ENCODE results near the gene AHI1.
"Not testable (repeated sequence)": the region's sequence is repeated elsewhere in the genome, so short reads cannot be mapped to it uniquely, and the experiment has no call there.

The AHI1 gene

GRCh38 chr6:135270676-135271536 is 226.6 kb downstream of the AHI1 start:
- no peak for FAIRE-seq
- DNase-seq (ENCODE audit: insufficient read length, low spot score): no peak

- DNase-seq (ENCODE audit: insufficient read length, low spot score): no peak
- FAIRE-seq: no peak
Observed at GRCh38 chr6:135269481-135269891, 228.1 kb downstream of the AHI1 start.

- DNase-seq (ENCODE audit: insufficient read length, low spot score) (no peak), FAIRE-seq (no peak)
Observed at GRCh38 chr6:135268740-135269139, 228.8 kb downstream of the AHI1 start.

- FAIRE-seq: no peak
- no peak for DNase-seq (ENCODE audit: insufficient read length, low spot score)
Observed at GRCh38 chr6:135268263-135268662, 229.3 kb downstream of the AHI1 start.

GRCh38 chr6:135267085-135267484 is 230.5 kb downstream of the AHI1 start:
- DNase-seq (ENCODE audit: insufficient read length, low spot score) (no peak), FAIRE-seq (no peak)

- no peak for DNase-seq (ENCODE audit: insufficient read length, low spot score)
- no peak for FAIRE-seq
Observed at GRCh38 chr6:135266675-135267074, 230.9 kb downstream of the AHI1 start.

- no peak for DNase-seq (ENCODE audit: insufficient read length, low spot score)
- FAIRE-seq: no peak
Observed at GRCh38 chr6:135265278-135265677, 232.3 kb downstream of the AHI1 start.

GRCh38 chr6:135261872-135262725 is 235.4 kb downstream of the AHI1 start:
- DNase-seq (ENCODE audit: insufficient read length, low spot score): no peak
- FAIRE-seq: no peak

- DNase-seq (ENCODE audit: insufficient read length, low spot score): no peak
- no peak for FAIRE-seq
Observed at GRCh38 chr6:135260612-135261011, 236.9 kb downstream of the AHI1 start.

GRCh38 chr6:135258970-135259369 is 238.6 kb downstream of the AHI1 start:
- no peak for FAIRE-seq
- DNase-seq (ENCODE audit: insufficient read length, low spot score): no peak

GRCh38 chr6:135257631-135258405 is 239.7 kb downstream of the AHI1 start:
- DNase-seq (ENCODE audit: insufficient read length, low spot score): no peak
- no peak for FAIRE-seq

GRCh38 chr6:135256866-135257265 is 240.7 kb downstream of the AHI1 start:
- no peak for FAIRE-seq
- DNase-seq (ENCODE audit: insufficient read length, low spot score): no peak

- DNase-seq (ENCODE audit: insufficient read length, low spot score): no peak
- no peak for FAIRE-seq
Observed at GRCh38 chr6:135254471-135254870, 243.1 kb downstream of the AHI1 start.

- DNase-seq (ENCODE audit: insufficient read length, low spot score) (peak; percentile 17), FAIRE-seq (no peak)
Observed at GRCh38 chr6:135251498-135252441, 245.8 kb downstream of the AHI1 start.

- FAIRE-seq (no peak), DNase-seq (ENCODE audit: insufficient read length, low spot score) (no peak)
Observed at GRCh38 chr6:135250751-135251497, 246.6 kb downstream of the AHI1 start.

GRCh38 chr6:135250234-135250633 is 247.3 kb downstream of the AHI1 start:
- FAIRE-seq (no peak), DNase-seq (ENCODE audit: insufficient read length, low spot score) (no peak)

- not testable (repeated sequence) for FAIRE-seq; DNase-seq (ENCODE audit: insufficient read length, low spot score)
Observed at GRCh38 chr6:135246412-135247012, 251.0 kb downstream of the AHI1 start.

- FAIRE-seq: no peak
- DNase-seq (ENCODE audit: insufficient read length, low spot score): no peak
Observed at GRCh38 chr6:135244805-135245204, 252.7 kb downstream of the AHI1 start.
